Peyer's patch (tissue), 4 donors: ENCODE results near the gene NUDT6.

Source experiments
- POLR2A ChIP-seq, 2 donors: fragments of 450-650 bp; IDR thresholded peaks; one replicate each; pipeline ENCODE4 v1.5.1; 2017; ENCODE audit warnings: antibody characterized with exemption in 2 of 2, mild to moderate bottlenecking in 2 of 2, moderate library complexity in 2 of 2
- TF ChIP-seq, protein P1 (sequence below), 6 experiments: fragments of 450-650 bp in 4 of 6; fragments of 200-600 bp in 2 of 6; sonication (generic) in 1 of 6; IDR thresholded peaks; one replicate each; pipeline ENCODE4 v1.5.1; 2017 to 2019; ENCODE audit warnings: antibody characterized with exemption in 6 of 6, mild to moderate bottlenecking in 3 of 6, moderate library complexity in 1 of 6

- TF ChIP-seq, protein P1, sequence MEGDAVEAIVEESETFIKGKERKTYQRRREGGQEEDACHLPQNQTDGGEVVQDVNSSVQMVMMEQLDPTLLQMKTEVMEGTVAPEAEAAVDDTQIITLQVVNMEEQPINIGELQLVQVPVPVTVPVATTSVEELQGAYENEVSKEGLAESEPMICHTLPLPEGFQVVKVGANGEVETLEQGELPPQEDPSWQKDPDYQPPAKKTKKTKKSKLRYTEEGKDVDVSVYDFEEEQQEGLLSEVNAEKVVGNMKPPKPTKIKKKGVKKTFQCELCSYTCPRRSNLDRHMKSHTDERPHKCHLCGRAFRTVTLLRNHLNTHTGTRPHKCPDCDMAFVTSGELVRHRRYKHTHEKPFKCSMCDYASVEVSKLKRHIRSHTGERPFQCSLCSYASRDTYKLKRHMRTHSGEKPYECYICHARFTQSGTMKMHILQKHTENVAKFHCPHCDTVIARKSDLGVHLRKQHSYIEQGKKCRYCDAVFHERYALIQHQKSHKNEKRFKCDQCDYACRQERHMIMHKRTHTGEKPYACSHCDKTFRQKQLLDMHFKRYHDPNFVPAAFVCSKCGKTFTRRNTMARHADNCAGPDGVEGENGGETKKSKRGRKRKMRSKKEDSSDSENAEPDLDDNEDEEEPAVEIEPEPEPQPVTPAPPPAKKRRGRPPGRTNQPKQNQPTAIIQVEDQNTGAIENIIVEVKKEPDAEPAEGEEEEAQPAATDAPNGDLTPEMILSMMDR (IDR thresholded peaks at IDR 0.05), result no peak
- no peak for TF ChIP-seq POLR2A (IDR thresholded peaks at IDR 0.05)
These were observed 79.3 kb downstream of the NUDT6 start for GRCh38 chr4:122842984-122843531.
